ENCODE measurements around the gene TBCD.

TBCD gene

DNA sequence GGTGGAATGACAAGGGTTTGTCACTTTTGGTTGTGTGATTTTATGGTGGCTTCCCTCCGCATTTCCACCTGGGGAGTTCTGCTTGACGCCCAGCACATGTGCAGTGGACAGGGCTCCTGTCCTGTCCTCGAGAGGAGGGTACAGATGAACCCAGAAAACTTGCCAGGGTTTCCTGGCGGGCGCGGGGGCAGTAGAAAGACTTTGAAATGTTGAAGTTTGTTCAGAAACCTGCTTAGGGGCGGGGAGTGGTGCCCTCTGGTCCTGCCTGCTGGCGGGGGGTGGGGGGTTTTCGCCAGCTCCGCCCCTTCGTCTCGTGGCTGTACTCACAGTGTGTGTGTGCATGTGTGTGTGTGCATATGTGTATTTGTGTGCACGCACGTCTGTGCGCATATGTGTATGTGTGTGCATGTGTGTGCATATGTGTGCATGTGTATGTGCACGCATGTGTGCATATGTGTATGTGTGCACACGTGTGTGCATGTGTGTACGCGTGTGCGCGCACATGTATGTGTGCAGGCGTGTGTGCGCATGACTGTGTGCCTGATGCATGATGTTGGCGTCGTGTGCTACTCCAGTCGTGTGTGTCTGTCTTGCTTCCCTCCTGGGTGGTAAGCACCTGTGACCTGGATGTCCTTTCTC is 28.6 kb upstream of the TBCD start:
- no peak overlapping the region for H3K4me3 ChIP-seq (ENCODE audit: low read depth, low read length)
- no peak for DNase-seq (ENCODE audit: low read depth)
- TF ChIP-seq, protein P1, sequence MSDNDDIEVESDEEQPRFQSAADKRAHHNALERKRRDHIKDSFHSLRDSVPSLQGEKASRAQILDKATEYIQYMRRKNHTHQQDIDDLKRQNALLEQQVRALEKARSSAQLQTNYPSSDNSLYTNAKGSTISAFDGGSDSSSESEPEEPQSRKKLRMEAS (IDR thresholded peaks at IDR 0.05; ENCODE audit: low read depth, low read length): no peak
- TF ChIP-seq, protein P2, sequence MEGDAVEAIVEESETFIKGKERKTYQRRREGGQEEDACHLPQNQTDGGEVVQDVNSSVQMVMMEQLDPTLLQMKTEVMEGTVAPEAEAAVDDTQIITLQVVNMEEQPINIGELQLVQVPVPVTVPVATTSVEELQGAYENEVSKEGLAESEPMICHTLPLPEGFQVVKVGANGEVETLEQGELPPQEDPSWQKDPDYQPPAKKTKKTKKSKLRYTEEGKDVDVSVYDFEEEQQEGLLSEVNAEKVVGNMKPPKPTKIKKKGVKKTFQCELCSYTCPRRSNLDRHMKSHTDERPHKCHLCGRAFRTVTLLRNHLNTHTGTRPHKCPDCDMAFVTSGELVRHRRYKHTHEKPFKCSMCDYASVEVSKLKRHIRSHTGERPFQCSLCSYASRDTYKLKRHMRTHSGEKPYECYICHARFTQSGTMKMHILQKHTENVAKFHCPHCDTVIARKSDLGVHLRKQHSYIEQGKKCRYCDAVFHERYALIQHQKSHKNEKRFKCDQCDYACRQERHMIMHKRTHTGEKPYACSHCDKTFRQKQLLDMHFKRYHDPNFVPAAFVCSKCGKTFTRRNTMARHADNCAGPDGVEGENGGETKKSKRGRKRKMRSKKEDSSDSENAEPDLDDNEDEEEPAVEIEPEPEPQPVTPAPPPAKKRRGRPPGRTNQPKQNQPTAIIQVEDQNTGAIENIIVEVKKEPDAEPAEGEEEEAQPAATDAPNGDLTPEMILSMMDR (IDR thresholded peaks at IDR 0.05; ENCODE audit: low read depth, low read length): no peak
- TF ChIP-seq MYC (IDR thresholded peaks at IDR 0.05; ENCODE audit: low read depth, low read length) (no peak), POLR2A (IDR thresholded peaks at IDR 0.05; ENCODE audit: extremely low read depth, insufficient read length) (no peak)

DNA sequence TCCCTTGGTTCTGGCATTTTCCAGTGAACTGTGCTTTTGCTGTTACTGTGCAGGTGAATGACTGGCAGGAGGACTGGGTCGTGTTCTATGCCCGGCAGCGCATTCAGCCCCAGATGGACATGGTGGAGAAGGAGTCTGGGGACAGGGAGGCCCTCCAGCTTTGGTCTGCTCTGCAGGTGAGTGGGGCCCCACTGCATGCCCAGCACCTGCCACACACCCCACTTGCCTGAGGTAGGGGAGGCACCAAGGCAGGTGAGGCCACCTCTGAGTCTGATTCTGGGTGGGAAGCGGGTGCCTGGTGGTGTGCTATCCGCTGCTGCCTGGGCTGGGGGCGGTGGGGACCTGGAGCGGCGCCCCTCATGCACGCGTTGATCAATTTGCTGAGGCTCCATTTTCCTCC is 25.4 kb upstream of the TBCD start:
- no peak for DNase-seq (ENCODE audit: low read depth)
- TF ChIP-seq POLR2A (IDR thresholded peaks at IDR 0.05; ENCODE audit: extremely low read depth, insufficient read length): no peak
- TF ChIP-seq, protein P2 (IDR thresholded peaks at IDR 0.05; ENCODE audit: low read depth, low read length): no peak
- TF ChIP-seq MYC (IDR thresholded peaks at IDR 0.05; ENCODE audit: low read depth, low read length): no peak
- TF ChIP-seq, protein P1 (IDR thresholded peaks at IDR 0.05; ENCODE audit: low read depth, low read length): no peak
- no peak overlapping the region for H3K4me3 ChIP-seq (ENCODE audit: low read depth, low read length)

DNA sequence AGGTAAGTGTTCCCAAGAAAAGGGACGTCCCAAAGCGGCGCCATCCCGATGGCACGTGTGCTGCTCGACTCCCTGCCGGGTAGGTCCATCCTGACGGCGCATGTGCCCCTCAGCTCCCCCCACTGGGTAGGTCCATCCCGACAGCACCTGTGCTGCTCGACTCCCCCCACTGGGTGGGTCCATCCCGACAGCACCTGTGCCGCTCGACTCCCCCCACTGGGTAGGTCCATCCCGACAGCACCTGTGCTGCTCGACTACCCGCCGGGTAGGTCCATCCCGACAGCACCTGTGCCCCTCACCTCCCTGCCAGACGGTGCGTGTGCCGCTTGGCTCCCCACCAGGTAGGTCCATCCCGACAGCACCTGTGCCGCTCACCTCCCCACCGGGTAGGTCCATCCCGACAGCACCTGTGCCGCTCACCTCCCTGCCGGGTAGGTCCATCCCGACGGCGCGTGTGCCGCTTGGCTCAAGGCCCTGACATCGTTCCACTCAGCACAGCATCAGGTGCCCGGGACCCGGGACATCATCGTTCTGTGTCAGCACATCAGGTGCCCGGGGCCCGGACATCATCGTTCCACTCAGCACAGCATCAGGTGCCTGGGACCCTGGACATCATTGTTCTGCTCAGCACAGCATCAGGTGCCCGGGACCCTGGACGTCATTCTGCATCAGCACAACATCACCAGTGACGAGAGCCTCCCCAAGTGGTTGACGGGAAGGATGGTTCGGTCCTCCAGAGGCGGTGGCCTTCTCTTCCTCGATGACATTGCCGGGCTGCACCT is 22.2 kb upstream of the TBCD start:
- no peak for DNase-seq (ENCODE audit: low read depth)
- no peak overlapping the region for H3K4me3 ChIP-seq (ENCODE audit: low read depth, low read length)
- TF ChIP-seq, protein P2 (IDR thresholded peaks at IDR 0.05; ENCODE audit: low read depth, low read length): no peak
- no peak for TF ChIP-seq POLR2A (IDR thresholded peaks at IDR 0.05; ENCODE audit: extremely low read depth, insufficient read length)
- TF ChIP-seq MYC (IDR thresholded peaks at IDR 0.05; ENCODE audit: low read depth, low read length): no peak
- TF ChIP-seq, protein P1 (IDR thresholded peaks at IDR 0.05; ENCODE audit: low read depth, low read length): no peak

DNA sequence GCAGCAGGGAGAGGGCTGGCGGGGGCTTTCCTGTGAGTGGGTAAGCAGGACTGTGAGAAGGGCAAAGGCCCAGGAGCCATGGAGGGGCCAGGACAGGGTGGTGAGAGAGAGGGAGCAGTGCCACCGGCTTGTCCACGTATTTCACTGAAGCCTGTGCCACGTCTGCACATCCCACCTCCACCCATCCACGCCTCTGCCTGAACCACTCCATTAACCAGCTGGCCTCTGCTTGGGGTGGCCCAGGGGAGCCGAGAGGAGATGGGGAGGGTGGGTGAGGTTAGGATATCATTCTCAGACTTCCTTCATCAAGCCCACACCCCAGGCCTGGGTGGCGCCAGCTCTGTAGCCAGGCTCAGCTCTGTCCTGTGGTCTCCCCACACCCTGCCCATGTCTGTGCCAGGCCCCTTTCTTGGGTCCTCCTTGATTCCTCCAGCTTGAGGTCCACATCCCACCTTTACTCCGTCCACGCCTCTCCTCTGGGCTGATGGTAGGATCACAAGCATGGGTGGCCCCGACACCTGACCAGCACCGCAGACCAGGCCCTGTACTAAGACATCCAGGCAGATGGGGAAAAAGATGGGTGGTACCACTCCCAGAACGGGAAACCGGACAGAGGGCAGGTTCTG is 19.6 kb upstream of the TBCD start:
- H3K4me3 ChIP-seq (ENCODE audit: low read depth, low read length): no peak overlapping the region
- DNase-seq (ENCODE audit: low read depth): no peak
- TF ChIP-seq MYC (IDR thresholded peaks at IDR 0.05; ENCODE audit: low read depth, low read length): no peak
- no peak for TF ChIP-seq POLR2A (IDR thresholded peaks at IDR 0.05; ENCODE audit: extremely low read depth, insufficient read length)
- TF ChIP-seq, protein P2 (IDR thresholded peaks at IDR 0.05; ENCODE audit: low read depth, low read length): no peak
- TF ChIP-seq, protein P1 (IDR thresholded peaks at IDR 0.05; ENCODE audit: low read depth, low read length): no peak

DNA sequence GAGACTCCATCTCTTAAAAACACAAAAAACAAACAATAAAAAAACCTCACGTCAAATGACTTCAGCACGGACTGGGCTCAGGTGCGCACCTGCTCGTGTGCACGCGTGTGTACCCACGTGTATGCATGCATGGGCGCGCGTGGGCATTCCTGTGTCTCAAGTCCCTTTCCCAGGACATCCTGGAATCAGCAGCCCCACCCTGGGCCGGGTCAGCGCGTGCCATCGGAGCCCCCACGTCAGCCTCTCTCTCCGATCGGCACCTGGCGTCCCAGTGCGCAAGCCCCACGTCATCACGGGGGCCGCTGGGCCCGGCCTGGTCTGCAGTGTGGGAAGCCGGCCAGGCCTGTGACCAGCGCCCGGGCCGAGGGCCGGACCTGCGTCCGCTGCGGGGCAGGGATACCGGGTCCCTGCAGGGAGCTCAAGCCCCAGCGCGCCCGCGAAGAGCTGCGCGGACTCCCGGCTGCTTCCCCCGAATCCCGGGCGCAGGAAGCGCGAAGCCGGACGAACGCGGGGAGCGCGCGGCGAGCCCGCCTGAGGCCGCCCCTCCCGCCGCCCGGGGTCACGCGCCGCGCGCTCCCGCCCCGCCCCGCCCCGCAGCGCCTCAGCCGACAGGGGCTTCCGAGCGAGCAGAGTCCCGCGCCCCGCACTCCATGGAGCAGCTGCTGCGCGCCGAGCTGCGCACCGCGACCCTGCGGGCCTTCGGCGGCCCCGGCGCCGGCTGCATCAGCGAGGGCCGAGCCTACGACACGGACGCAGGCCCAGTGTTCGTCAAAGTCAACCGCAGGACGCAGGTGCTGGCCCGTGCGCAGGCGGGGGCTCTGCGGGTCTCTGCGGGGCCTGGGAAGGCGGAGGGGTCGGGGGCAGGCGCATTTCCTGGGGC is 16.6 kb upstream of the TBCD start, which contains the start of gene FN3K:
Gene FN3K (plus strand): TSS at position 629 of the 880 bp plus-strand sequence. CDS start 22 bp downstream, at position 651.
- DNase-seq (ENCODE audit: low read depth): no peak
- TF ChIP-seq, protein P1 (IDR thresholded peaks at IDR 0.05; ENCODE audit: low read depth, low read length): no peak
- TF ChIP-seq MYC (IDR thresholded peaks at IDR 0.05; ENCODE audit: low read depth, low read length) (no peak), POLR2A (IDR thresholded peaks at IDR 0.05; ENCODE audit: extremely low read depth, insufficient read length) (no peak)
- TF ChIP-seq, protein P2 (IDR thresholded peaks at IDR 0.05; ENCODE audit: low read depth, low read length): no peak

More for the DNA sequence above, 16.6 kb upstream of the TBCD start, which contains the start of gene FN3K:
- no peak within 1 kb of the TSS for H3K4me3 ChIP-seq (ENCODE audit: low read depth, low read length)

All from NB4 (cell line).